Trophoblast cell (in vitro differentiated cells and primary cell): ENCODE results near the gene PRDX5.

ENCODE experiments used
- DNase-seq, 2 donors: peaks; one replicate each; pipeline ENCODE4 v3.0.0-alpha.2; 2016
- H2AFZ ChIP-seq: 2 replicates; pipeline ENCODE4 v1.6.1; 2013; ENCODE audit warnings: low read length, moderate library complexity, mild to moderate bottlenecking; ENCODE audit not compliant: insufficient read depth, poor library complexity
- H2AK5ac ChIP-seq: 2 replicates; pipeline ENCODE4 v1.6.1; 2013; ENCODE audit warnings: mild to moderate bottlenecking, low read length
- H2BK120ac ChIP-seq: 2 replicates; pipeline ENCODE4 v1.6.1; 2013; ENCODE audit warnings: low read length, mild to moderate bottlenecking, moderate library complexity; ENCODE audit not compliant: insufficient read depth, poor library complexity
- H2BK12ac ChIP-seq: 2 replicates; pipeline ENCODE4 v1.6.1; 2013; ENCODE audit warnings: mild to moderate bottlenecking, low read length, moderate library complexity
- H2BK5ac ChIP-seq: 2 replicates; pipeline ENCODE4 v1.6.1; 2013; ENCODE audit warnings: low read length, low read depth, moderate library complexity, mild to moderate bottlenecking; ENCODE audit not compliant: poor library complexity
- H3K14ac ChIP-seq: 2 replicates; pipeline ENCODE4 v1.6.1; 2013; ENCODE audit warnings: mild to moderate bottlenecking, low read length
- H3K18ac ChIP-seq: 2 replicates; pipeline ENCODE4 v1.6.1; 2013; ENCODE audit warnings: mild to moderate bottlenecking, low read length
- H3K23ac ChIP-seq: 2 replicates; pipeline ENCODE4 v1.6.1; 2013; ENCODE audit warnings: low read length
- H3K27ac ChIP-seq: 2 replicates; pipeline ENCODE4 v1.5.1; 2013; ENCODE audit warnings: low read depth, mild to moderate bottlenecking, inconsistent platforms, low read length, moderate library complexity
- H3K27me3 ChIP-seq: 2 replicates; pipeline ENCODE4 v1.6.1; 2013; ENCODE audit warnings: inconsistent platforms, mild to moderate bottlenecking, low read length, moderate library complexity; ENCODE audit not compliant: insufficient read depth
- H3K36me3 ChIP-seq, 2 experiments: 1 replicate in 1 of 2; 2 replicates in 1 of 2; pipeline ENCODE4 v1.6.1; 2013; ENCODE audit warnings: low read length in 2 of 2, mild to moderate bottlenecking in 2 of 2, moderate library complexity in 1 of 2; ENCODE audit not compliant: insufficient read depth in 2 of 2, control insufficient read depth in 1 of 2
- H3K4ac ChIP-seq: 2 replicates; pipeline ENCODE4 v1.6.1; 2013; ENCODE audit warnings: low read depth, mild to moderate bottlenecking, low read length, moderate library complexity
- H3K4me1 ChIP-seq, 2 experiments: 1 replicate in 1 of 2; 2 replicates in 1 of 2; pipeline ENCODE4 v1.6.1; 2013; ENCODE audit warnings: low read length in 2 of 2, mild to moderate bottlenecking in 2 of 2, moderate library complexity in 1 of 2; ENCODE audit not compliant: insufficient read depth in 2 of 2, control insufficient read depth in 1 of 2
- H3K4me2 ChIP-seq: 2 replicates; pipeline ENCODE4 v1.6.1; 2013; ENCODE audit warnings: inconsistent platforms, mild to moderate bottlenecking, low read length, moderate library complexity
- H3K4me3 ChIP-seq: 2 replicates; pipeline ENCODE4 v1.5.1; 2013; ENCODE audit warnings: mild to moderate bottlenecking, low read depth, low read length, inconsistent platforms
- H3K79me1 ChIP-seq: one replicate; pipeline ENCODE4 v1.6.1; 2013; ENCODE audit warnings: low read length
- H3K79me2 ChIP-seq: 2 replicates; pipeline ENCODE4 v1.6.1; 2013; ENCODE audit warnings: low read length, mild to moderate bottlenecking; ENCODE audit not compliant: control insufficient read depth, insufficient read depth, poor library complexity
- H3K9ac ChIP-seq: 2 replicates; pipeline ENCODE4 v1.6.1; 2013; ENCODE audit warnings: mild to moderate bottlenecking, low read length
- H3K9me3 ChIP-seq: 2 replicates; pipeline ENCODE4 v1.6.1; 2013; ENCODE audit warnings: low read depth, mild to moderate bottlenecking, control low read depth, inconsistent platforms, low read length; ENCODE audit not compliant: insufficient read depth
- H4K12ac ChIP-seq: 2 replicates; pipeline ENCODE4 v1.6.1; 2013; ENCODE audit warnings: low read depth, mild to moderate bottlenecking, low read length, moderate library complexity
- H4K8ac ChIP-seq: 2 replicates; pipeline ENCODE4 v1.6.1; 2013; ENCODE audit warnings: low read depth, mild to moderate bottlenecking, low read length, moderate library complexity
- H4K91ac ChIP-seq: one replicate; pipeline ENCODE4 v1.6.1; 2013; ENCODE audit warnings: low read depth, mild to moderate bottlenecking, low read length, moderate library complexity
- WGBS: extraction: QIAGEN DNeasy Blood & Tissue Kit; methylation state at CpG from one replicate; pipeline ENCODE4 v1.1.7; 2013; ENCODE audit warnings: missing lambda C conversion rate; ENCODE audit not compliant: insufficient read length, insufficient coverage; ENCODE audit errors: extremely low coverage; 5-methylcytosine and 5-hydroxymethylcytosine counted together

Gene PRDX5

GRCh38 chr11:64291752-64292459, 26.0 kb upstream of the PRDX5 start:
- no peak overlapping the region for H3K18ac ChIP-seq
- no peak overlapping the region for H4K12ac ChIP-seq
- H3K14ac ChIP-seq = no peak overlapping the region
- H2AK5ac ChIP-seq = no peak overlapping the region
- H2BK120ac ChIP-seq = no peak overlapping the region
- no peaks in the 10 kb centered on the region for H3K79me2 ChIP-seq
- peak overlapping the region; percentile 4 for H3K4me3 ChIP-seq
- no CpG with 5 or more reads among the region's 96 CpGs for WGBS
- H3K36me3 ChIP-seq = peaks cover 6 to 11% of the 10 kb centered on the region in 2 experiments
- H2BK12ac ChIP-seq = no peak overlapping the region
- no peaks in the 10 kb centered on the region for H3K79me1 ChIP-seq
- H3K4ac ChIP-seq = no peak overlapping the region
- no peak overlapping the region for H3K23ac ChIP-seq
- DNase-seq = no peak
- no peak overlapping the region for H3K9ac ChIP-seq
- H3K4me1 ChIP-seq = peaks cover 2 to 6% of the 10 kb centered on the region in 2 experiments
- H4K91ac ChIP-seq = no peak overlapping the region
- no peak overlapping the region for H2BK5ac ChIP-seq
- H3K9me3 ChIP-seq = peaks cover 7% of the 10 kb centered on the region
- peaks cover 57% of the 10 kb centered on the region for H3K27me3 ChIP-seq
- H3K4me2 ChIP-seq = peak overlapping the region; percentile 43
- H4K8ac ChIP-seq = no peak overlapping the region
- H3K27ac ChIP-seq = no peak overlapping the region
- no peak overlapping the region for H2AFZ ChIP-seq

- no peak overlapping the region for H3K18ac ChIP-seq
- no peak overlapping the region for H2BK120ac ChIP-seq
- no peak overlapping the region for H3K27ac ChIP-seq
- H2AFZ ChIP-seq = no peak overlapping the region
- peaks cover 6 to 11% of the 10 kb centered on the region in 2 experiments for H3K36me3 ChIP-seq
- peak overlapping the region; percentile 43 for H3K4me2 ChIP-seq
- no peak overlapping the region for H4K8ac ChIP-seq
- peaks cover 65% of the 10 kb centered on the region for H3K27me3 ChIP-seq
- peaks cover 11% of the 10 kb centered on the region for H3K9me3 ChIP-seq
- H3K4me1 ChIP-seq = peaks cover 2 to 6% of the 10 kb centered on the region in 2 experiments
- H3K79me1 ChIP-seq = no peaks in the 10 kb centered on the region
- H4K91ac ChIP-seq = no peak overlapping the region
- H3K14ac ChIP-seq = no peak overlapping the region
- H2AK5ac ChIP-seq = no peak overlapping the region
- no peak overlapping the region for H3K9ac ChIP-seq
- no peaks in the 10 kb centered on the region for H3K79me2 ChIP-seq
- no peak overlapping the region for H4K12ac ChIP-seq
- no peak overlapping the region for H3K4ac ChIP-seq
- no peak overlapping the region for H3K23ac ChIP-seq
- H3K4me3 ChIP-seq = no peak overlapping the region
- no peak overlapping the region for H2BK12ac ChIP-seq
- no peak overlapping the region for H2BK5ac ChIP-seq
- no peak for DNase-seq
- no CpG with 5 or more reads among the region's 42 CpGs for WGBS
These were observed 25.3 kb upstream of the PRDX5 start for GRCh38 chr11:64292460-64293254.

- H2BK5ac ChIP-seq = no peak overlapping the region
- no peak overlapping the region for H3K4me2 ChIP-seq
- H3K23ac ChIP-seq = no peak overlapping the region
- peaks cover 12% of the 10 kb centered on the region for H3K9me3 ChIP-seq
- no peak overlapping the region for H4K8ac ChIP-seq
- no peaks in the 10 kb centered on the region for H3K79me2 ChIP-seq
- no peak overlapping the region for H3K14ac ChIP-seq
- H3K36me3 ChIP-seq = no peaks in the 10 kb centered on the region
- no peak for DNase-seq
- H3K79me1 ChIP-seq = no peaks in the 10 kb centered on the region
- H3K18ac ChIP-seq = no peak overlapping the region
- H4K12ac ChIP-seq = no peak overlapping the region
- H3K27ac ChIP-seq = no peak overlapping the region
- peaks cover 81% of the 10 kb centered on the region for H3K27me3 ChIP-seq
- H4K91ac ChIP-seq = no peak overlapping the region
- H2AFZ ChIP-seq = no peak overlapping the region
- H2AK5ac ChIP-seq = no peak overlapping the region
- no peak overlapping the region for H3K9ac ChIP-seq
- no peak overlapping the region for H3K4ac ChIP-seq
- no peak overlapping the region for H2BK120ac ChIP-seq
- H2BK12ac ChIP-seq = no peak overlapping the region
- peaks cover 4 to 12% of the 10 kb centered on the region in 2 experiments for H3K4me1 ChIP-seq
- WGBS = no CpG with 5 or more reads among the region's 3 CpGs
- H3K4me3 ChIP-seq = no peak overlapping the region
These were observed 23.1 kb upstream of the PRDX5 start for GRCh38 chr11:64294774-64295173.

- no peak overlapping the region for H3K4me3 ChIP-seq
- H3K27ac ChIP-seq = no peak overlapping the region
- H3K4ac ChIP-seq = no peak overlapping the region
- no peak overlapping the region for H2BK120ac ChIP-seq
- H3K14ac ChIP-seq = no peak overlapping the region
- peaks cover 84% of the 10 kb centered on the region for H3K27me3 ChIP-seq
- peaks cover 12% of the 10 kb centered on the region for H3K9me3 ChIP-seq
- no peak overlapping the region for H4K8ac ChIP-seq
- no peak overlapping the region for H2BK5ac ChIP-seq
- no peak overlapping the region for H4K91ac ChIP-seq
- no peaks in the 10 kb centered on the region for H3K36me3 ChIP-seq
- H3K79me2 ChIP-seq = no peaks in the 10 kb centered on the region
- no peak for DNase-seq
- no peak overlapping the region for H2AFZ ChIP-seq
- no peak overlapping the region for H2AK5ac ChIP-seq
- H3K4me1 ChIP-seq = peaks cover 12 to 19% of the 10 kb centered on the region in 2 experiments
- no peak overlapping the region for H3K23ac ChIP-seq
- no peak overlapping the region for H3K9ac ChIP-seq
- no peak overlapping the region for H3K18ac ChIP-seq
- H2BK12ac ChIP-seq = no peak overlapping the region
- H4K12ac ChIP-seq = no peak overlapping the region
- H3K4me2 ChIP-seq = no peak overlapping the region
- no CpG with 5 or more reads among the region's 4 CpGs for WGBS
- no peaks in the 10 kb centered on the region for H3K79me1 ChIP-seq
These were observed 22.2 kb upstream of the PRDX5 start for GRCh38 chr11:64295760-64296159.
